NCI-H345 treated with DMSO at 0.1 percent for 48 hours (cell line): ENCODE data around the gene SYT1.
"Not testable (repeated sequence)": the region's sequence is repeated elsewhere in the genome, so short reads cannot be mapped to it uniquely, and the experiment has no call there.

Experiments used
- DNase-seq: peaks from one replicate; lab custom pipeline; 2025; ENCODE audit not compliant: unreplicated experiment; lab: John Stamatoyannopoulos, UW

Gene SYT1

GRCh38 chr12:78864403-78864869 lies at the start of gene SYT1:
Gene SYT1 (plus strand): TSS chr12:78864774.
- peak; percentile 95 for DNase-seq

- no peak for DNase-seq
Measured at GRCh38 chr12:78818487-78818886, 46.1 kb upstream of the SYT1 start.

GRCh38 chr12:78820946-78821345 lies 43.6 kb upstream of the SYT1 start:
- DNase-seq = no peak

- no peak for DNase-seq
Measured at GRCh38 chr12:78824918-78825317, 39.7 kb upstream of the SYT1 start.

GRCh38 chr12:78829690-78830089 lies 34.9 kb upstream of the SYT1 start:
- no peak for DNase-seq

- DNase-seq = no peak
Measured at GRCh38 chr12:78835493-78835892, 29.1 kb upstream of the SYT1 start.

GRCh38 chr12:78840518-78841019 lies 24.0 kb upstream of the SYT1 start:
- DNase-seq = not testable (repeated sequence)

GRCh38 chr12:78853231-78853630 lies 11.3 kb upstream of the SYT1 start:
- DNase-seq = no peak

- DNase-seq = peak; percentile 83
Measured at GRCh38 chr12:78863482-78864402, 832 bp upstream of the SYT1 start.

- peak; percentile 11 for DNase-seq
Measured at GRCh38 chr12:78864870-78865463, 393 bp downstream of the SYT1 start.

GRCh38 chr12:78865516-78865915 lies 942 bp downstream of the SYT1 start:
- DNase-seq = no peak

GRCh38 chr12:78866518-78866917 lies 1.9 kb downstream of the SYT1 start:
- no peak for DNase-seq

- no peak for DNase-seq
Measured at GRCh38 chr12:78870539-78870938, 6.0 kb downstream of the SYT1 start.

GRCh38 chr12:78871566-78871965 lies 7.0 kb downstream of the SYT1 start:
- no peak for DNase-seq

GRCh38 chr12:78878459-78878858 lies 13.9 kb downstream of the SYT1 start:
- no peak for DNase-seq

- no peak for DNase-seq
Measured at GRCh38 chr12:78878866-78879265, 14.3 kb downstream of the SYT1 start.

- DNase-seq = no peak
Measured at GRCh38 chr12:78880078-78880477, 15.5 kb downstream of the SYT1 start.

- no peak for DNase-seq
Measured at GRCh38 chr12:78881685-78882084, 17.1 kb downstream of the SYT1 start.

GRCh38 chr12:78885466-78885865 lies 20.9 kb downstream of the SYT1 start:
- DNase-seq = no peak

GRCh38 chr12:78886719-78887407 lies 22.3 kb downstream of the SYT1 start:
- DNase-seq = no peak

GRCh38 chr12:78887444-78887843 lies 22.9 kb downstream of the SYT1 start:
- no peak for DNase-seq
